ENCODE measurements around the gene ZNF254.

ZNF254 gene

GRCh38 chr19:24140099-24140498, 53.1 kb downstream of the ZNF254 start:
- no peak overlapping the region for H3K27ac ChIP-seq (ENCODE audit: extremely low read depth, low read depth, low read length)
- no peaks in the 10 kb centered on the region; the same call in none of the 2 replicates for H3K9me3 ChIP-seq (ENCODE audit: control insufficient read depth, insufficient read depth, low read depth, low read length)
- TF ChIP-seq ZNF362 (tag by site-specific recombination; IDR thresholded peaks at IDR 0.05): no peak
- TF ChIP-seq ZNF184 (tag by site-specific recombination; IDR thresholded peaks at IDR 0.05): 0 out of 2 replicates have a peak, but pooled peaks have one; percentile 20
- ChIA-PET CTCF (interaction anchor here (0.7 kb wide), 1 partner anchor 44 kb away, joined by 3 read pairs; no protein-coding TSS in a partner anchor), POLR2A (interaction anchor here (0.6 kb wide), 1 partner anchor 107 kb away, joined by 3 read pairs; no protein-coding TSS in a partner anchor)
- no peaks in the 10 kb centered on the region for H3K4me1 ChIP-seq (ENCODE audit: control insufficient read depth, insufficient read depth, low read length)
- H3K4me3 ChIP-seq (ENCODE audit: low read depth, low read length): no peak overlapping the region
- no peaks in the 10 kb centered on the region; a peak in 1 of 3 replicates for H3K36me3 ChIP-seq (ENCODE audit: control insufficient read depth in 2 of 2, insufficient read depth in 1 of 2, low read length in 2 of 2)

- no peaks in the 10 kb centered on the region; a peak in 1 of 3 replicates for H3K36me3 ChIP-seq (ENCODE audit: control insufficient read depth in 2 of 2, insufficient read depth in 1 of 2, low read length in 2 of 2)
- no peaks in the 10 kb centered on the region for H3K4me1 ChIP-seq (ENCODE audit: control insufficient read depth, insufficient read depth, low read length)
- H3K9me3 ChIP-seq (ENCODE audit: control insufficient read depth, insufficient read depth, low read depth, low read length): no peaks in the 10 kb centered on the region; the same call in none of the 2 replicates
- ChIA-PET CTCF (interaction anchor here (0.7 to 1.1 kb wide), 2 partner anchors 44 to 107 kb away, joined by 3 read pairs; no protein-coding TSS in a partner anchor), POLR2A (interaction anchor here (1.1 kb wide), 1 partner anchor 54 kb away, joined by 3 read pairs; the partner anchor contains the start of gene ZNF254)
- TF ChIP-seq ZNF747 (tag by site-specific recombination; IDR thresholded peaks at IDR 0.05) (no peak), ZNF280C (tag by site-specific recombination; IDR thresholded peaks at IDR 0.05) (no peak), ZNF341 (tag by site-specific recombination; IDR thresholded peaks at IDR 0.05; ENCODE audit: low read depth) (no peak), ELK4 (IDR thresholded peaks at IDR 0.05; ENCODE audit: borderline replicate concordance, low read depth, low read length) (no peak), ZNF426 (tag by site-specific recombination; IDR thresholded peaks at IDR 0.05) (no peak)
- no peak overlapping the region for H3K27ac ChIP-seq (ENCODE audit: extremely low read depth, low read depth, low read length)
- no peak overlapping the region for H3K4me3 ChIP-seq (ENCODE audit: low read depth, low read length)
These were observed 53.6 kb downstream of the ZNF254 start for GRCh38 chr19:24140591-24140990.

GRCh38 chr19:24141612-24142011, 54.6 kb downstream of the ZNF254 start:
- ChIA-PET CTCF (interaction anchor here (1.1 kb wide), 1 partner anchor 108 kb away, joined by 3 read pairs; no protein-coding TSS in a partner anchor), POLR2A (interaction anchor here (1.1 kb wide), 1 partner anchor 55 kb away, joined by 3 read pairs; the partner anchor contains the start of gene ZNF254)
- H3K27ac ChIP-seq (ENCODE audit: extremely low read depth, low read depth, low read length): no peak overlapping the region
- H3K36me3 ChIP-seq (ENCODE audit: control insufficient read depth in 2 of 2, insufficient read depth in 1 of 2, low read length in 2 of 2): no peaks in the 10 kb centered on the region; a peak in 1 of 3 replicates
- H3K4me3 ChIP-seq (ENCODE audit: low read depth, low read length): no peak overlapping the region
- no peaks in the 10 kb centered on the region for H3K4me1 ChIP-seq (ENCODE audit: control insufficient read depth, insufficient read depth, low read length)
- H3K9me3 ChIP-seq (ENCODE audit: control insufficient read depth, insufficient read depth, low read depth, low read length): no peaks in the 10 kb centered on the region; the same call in 1 of the 2 replicates
- TF ChIP-seq ZNF354C (tag by site-specific recombination; IDR thresholded peaks at IDR 0.05; ENCODE audit: borderline replicate concordance, low read depth): no peak
- no peak for TF ChIP-seq KLF1 (tag by site-specific recombination; IDR thresholded peaks at IDR 0.05)
- TF ChIP-seq ZNF133 (tag by site-specific recombination; IDR thresholded peaks at IDR 0.05): no peak
- no peak for TF ChIP-seq REST (tag by site-specific recombination; IDR thresholded peaks at IDR 0.05)
- no peak for TF ChIP-seq ZNF404 (tag by site-specific recombination; IDR thresholded peaks at IDR 0.05)
- no peak for TF ChIP-seq SCRT1 (tag by site-specific recombination; IDR thresholded peaks at IDR 0.05; ENCODE audit: borderline replicate concordance)
- no peak for TF ChIP-seq PATZ1 (tag by site-specific recombination; IDR thresholded peaks at IDR 0.05)
- no peak for TF ChIP-seq ZNF146 (tag by site-specific recombination; IDR thresholded peaks at IDR 0.05)
- no peak for TF ChIP-seq ZEB2 (tag by site-specific recombination; IDR thresholded peaks at IDR 0.05)
- no peak for TF ChIP-seq GLIS1 (tag by site-specific recombination; IDR thresholded peaks at IDR 0.05)
- no peak for TF ChIP-seq ZNF585B (tag by site-specific recombination; IDR thresholded peaks at IDR 0.05)
- TF ChIP-seq ZNF654 (tag by site-specific recombination; IDR thresholded peaks at IDR 0.05; ENCODE audit: low read depth): no peak
- TF ChIP-seq ZNF202 (tag by site-specific recombination; IDR thresholded peaks at IDR 0.05; ENCODE audit: borderline replicate concordance): no peak
- TF ChIP-seq SP2 (tag by site-specific recombination; IDR thresholded peaks at IDR 0.05): no peak
